GM08714 (cell line): Measurements from ENCODE around the gene LRFN3.

ENCODE experiments used
- H3K4me3 ChIP-seq: fragments of 200-500 bp; sonication (Bioruptor generic); 2 replicates; pipeline ENCODE4 v1.5.1; 2014; ENCODE audit warnings: mild to moderate bottlenecking, low read length, inconsistent platforms
- ZNF274 ChIP-seq: IDR thresholded peaks from 2 replicates; pipeline ENCODE4 v1.6.1; 2012; ENCODE audit warnings: mild to moderate bottlenecking, low read depth, low read length

The LRFN3 gene

DNA sequence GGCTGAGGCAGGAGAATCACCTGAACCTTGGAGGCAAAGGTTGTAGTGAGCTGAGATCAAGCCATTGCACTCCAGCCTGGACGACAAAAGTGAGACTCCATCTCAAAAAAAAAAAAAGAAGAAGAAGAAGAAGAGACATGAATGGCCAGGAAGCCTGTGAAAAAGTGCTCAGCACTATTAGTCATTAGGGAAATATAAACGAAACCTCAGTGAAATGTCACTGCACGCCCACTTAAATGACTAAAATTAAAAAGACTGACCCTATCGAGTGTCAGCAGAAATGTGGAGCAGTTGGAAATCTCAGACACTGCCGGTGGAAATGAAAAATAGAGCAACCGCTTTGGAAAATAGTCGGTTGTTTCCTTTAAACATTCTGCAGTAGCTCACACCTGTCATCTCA lies 22.6 kb upstream of the LRFN3 start:
- H3K4me3 ChIP-seq, result no peak overlapping the region
- TF ChIP-seq ZNF274, result no peak

DNA sequence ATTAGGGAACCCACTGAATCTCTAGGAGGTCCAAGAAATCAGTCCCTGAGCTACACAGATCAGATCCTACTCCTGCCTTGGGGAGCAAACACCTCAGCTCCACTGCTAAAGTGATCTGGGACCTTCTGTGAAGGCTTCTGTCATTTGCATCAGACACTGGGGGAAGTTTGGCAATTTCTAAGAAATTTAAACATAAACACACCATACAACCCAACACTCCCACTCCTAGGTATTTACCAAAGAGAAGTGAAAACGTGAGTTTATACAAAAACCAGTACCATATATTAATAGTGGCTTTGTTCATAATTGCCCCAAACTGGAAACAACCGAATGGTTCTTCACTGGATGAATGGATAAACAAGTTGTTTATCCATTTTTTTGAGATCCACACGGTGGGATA lies 20.7 kb upstream of the LRFN3 start:
- H3K4me3 ChIP-seq, result no peak overlapping the region
- TF ChIP-seq ZNF274, result no peak

DNA sequence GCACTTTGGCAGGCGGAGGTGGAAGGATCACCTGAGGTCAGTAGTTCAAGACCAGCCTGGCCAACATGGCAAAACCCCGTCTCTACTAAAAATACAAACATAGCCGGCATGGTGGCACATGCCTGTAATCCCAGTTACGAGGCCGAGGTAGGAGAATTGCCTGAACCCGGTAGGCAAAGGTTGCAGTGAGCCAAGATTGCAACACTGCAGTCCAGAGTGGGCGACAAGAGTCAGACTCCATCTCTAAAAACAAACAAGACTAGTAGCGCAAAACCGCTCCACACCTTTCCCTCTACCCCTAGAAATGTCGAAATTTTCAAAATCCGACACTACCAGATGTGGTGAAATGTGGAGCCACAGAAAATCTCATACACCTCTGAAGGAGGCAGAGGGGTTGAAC lies 16.9 kb upstream of the LRFN3 start:
- no peak overlapping the region for H3K4me3 ChIP-seq
- no peak for TF ChIP-seq ZNF274

DNA sequence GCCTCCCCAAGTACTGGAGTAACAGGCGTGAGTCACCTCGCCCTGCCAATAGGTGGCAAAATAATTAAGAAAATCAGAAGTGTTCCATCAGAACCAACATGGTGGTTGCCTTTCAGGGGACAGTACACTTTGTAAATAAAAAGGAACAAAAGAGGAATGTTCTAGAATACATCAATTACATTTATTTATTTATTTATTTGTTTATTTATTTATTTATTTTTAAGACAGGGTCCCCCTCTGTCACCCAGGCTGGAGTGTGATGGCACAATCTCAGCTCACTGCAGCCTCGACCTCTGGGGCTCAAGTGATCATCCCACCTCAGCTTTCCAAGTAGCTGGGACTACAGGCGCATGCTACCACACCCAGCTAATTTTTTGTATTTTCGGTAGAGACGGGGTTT lies 15.2 kb upstream of the LRFN3 start:
- TF ChIP-seq ZNF274, result no peak
- no peak overlapping the region for H3K4me3 ChIP-seq

DNA sequence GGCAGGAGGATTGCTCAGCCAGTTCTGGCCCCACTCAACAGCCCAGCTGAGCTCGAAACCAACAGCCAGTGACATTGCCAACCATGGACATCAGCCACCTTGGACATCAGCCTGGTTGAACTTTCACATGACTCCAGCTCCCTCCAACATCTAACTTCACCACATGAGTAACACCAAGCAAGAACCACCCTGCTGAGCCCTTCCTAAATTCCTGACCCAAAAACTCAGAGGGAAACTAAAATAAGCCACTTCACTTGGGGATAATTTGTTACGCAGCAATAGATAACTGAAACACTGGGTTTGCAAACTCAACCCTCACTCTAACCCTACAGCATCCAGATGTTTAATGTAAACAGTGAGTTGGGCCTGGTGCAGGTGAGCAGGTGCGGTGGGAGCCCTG lies 10.7 kb upstream of the LRFN3 start:
- no peak overlapping the region for H3K4me3 ChIP-seq
- no peak for TF ChIP-seq ZNF274

DNA sequence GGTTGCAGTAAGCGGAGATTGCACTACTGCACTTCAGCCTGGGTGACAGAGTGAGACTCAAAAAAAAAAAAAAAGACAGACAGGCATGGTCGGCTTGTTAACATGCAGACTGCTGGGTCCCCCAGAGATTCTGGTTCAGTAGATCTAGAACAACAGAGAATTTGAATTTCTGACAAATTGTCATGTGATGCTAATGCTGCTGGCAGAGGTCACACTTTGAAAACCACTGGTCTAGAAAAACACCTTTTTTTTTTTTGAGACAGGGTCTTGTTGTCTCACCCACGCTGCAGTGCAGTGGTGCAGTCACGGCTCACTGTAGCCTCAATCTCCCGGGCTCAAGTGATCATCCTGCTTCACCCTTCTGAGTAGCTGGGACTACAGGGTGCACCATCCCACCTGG lies 7.7 kb upstream of the LRFN3 start:
- H3K4me3 ChIP-seq, result no peak overlapping the region
- no peak for TF ChIP-seq ZNF274

DNA sequence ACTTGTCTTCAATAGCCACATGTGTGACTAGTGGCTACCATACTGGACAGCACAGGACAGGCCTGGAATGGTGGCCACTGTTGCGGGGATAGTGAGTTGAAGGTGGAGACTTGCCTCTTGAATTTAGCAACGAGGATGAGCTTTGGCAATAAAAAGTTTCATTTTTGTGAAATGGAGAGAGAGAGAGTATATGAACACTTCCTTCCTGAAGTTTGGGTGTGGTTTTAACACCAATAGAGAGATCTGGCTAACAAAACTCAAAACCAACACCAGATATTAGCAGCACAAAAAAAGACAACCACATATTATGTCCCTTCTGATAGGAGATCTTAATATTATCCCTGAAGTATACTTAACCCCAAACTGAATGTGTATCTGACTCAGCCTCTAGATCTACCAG lies 6.3 kb upstream of the LRFN3 start:
- no peak for TF ChIP-seq ZNF274
- no peak overlapping the region for H3K4me3 ChIP-seq

DNA sequence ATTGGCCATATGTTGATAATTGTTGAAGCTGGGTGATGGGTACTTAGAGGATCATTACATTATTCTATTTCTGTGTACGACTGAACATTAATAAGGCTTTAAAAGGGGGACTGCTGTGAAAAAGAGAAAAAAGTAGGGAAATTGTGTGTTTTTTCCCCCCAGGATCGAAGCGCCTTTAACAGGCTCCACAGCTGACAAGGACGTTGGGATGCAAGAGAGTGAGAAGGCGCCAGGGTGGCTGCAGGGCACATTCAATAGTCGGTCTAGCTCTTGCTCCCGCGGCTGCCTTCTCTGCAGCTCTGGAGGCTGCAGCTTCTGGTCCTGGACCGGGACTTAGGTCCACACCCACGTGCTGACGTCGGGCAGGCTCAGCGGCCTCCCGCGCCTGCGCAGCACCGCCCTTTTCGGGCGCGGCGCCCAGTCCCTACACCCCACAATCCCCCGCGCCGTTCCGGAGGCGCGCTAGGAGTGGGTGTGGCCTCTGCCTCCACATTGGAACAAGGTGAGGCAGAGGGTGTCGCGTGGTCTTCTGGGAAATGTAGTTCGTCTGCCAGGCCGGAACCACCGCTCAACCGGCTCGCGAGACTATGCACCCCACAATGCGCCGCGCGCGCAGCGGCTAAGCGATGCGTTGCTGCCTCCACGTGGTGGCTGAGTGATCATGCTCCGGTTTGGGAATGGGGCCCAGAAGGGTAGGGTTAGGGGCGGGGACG lies 4.9 kb upstream of the LRFN3 start:
- TF ChIP-seq ZNF274, result no peak
- peak overlapping the region; percentile 67 for H3K4me3 ChIP-seq

DNA sequence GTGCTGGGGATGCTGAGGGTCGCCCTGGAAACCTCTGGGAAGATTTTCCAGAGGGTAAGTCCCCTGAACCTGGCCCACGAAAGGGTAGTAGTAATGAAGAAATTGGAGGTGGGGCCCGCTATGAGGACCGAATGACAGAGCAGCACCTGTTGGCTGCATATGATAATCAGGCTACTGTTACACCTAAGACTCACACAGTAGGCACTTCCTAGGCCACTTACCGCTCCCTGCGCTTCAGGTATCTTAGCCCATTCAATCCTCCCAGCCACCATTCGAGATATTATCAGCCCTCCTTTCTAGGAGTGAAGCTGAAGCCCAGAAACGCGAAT lies 4.3 kb upstream of the LRFN3 start:
- H3K4me3 ChIP-seq, result no peak overlapping the region
- TF ChIP-seq ZNF274, result no peak

DNA sequence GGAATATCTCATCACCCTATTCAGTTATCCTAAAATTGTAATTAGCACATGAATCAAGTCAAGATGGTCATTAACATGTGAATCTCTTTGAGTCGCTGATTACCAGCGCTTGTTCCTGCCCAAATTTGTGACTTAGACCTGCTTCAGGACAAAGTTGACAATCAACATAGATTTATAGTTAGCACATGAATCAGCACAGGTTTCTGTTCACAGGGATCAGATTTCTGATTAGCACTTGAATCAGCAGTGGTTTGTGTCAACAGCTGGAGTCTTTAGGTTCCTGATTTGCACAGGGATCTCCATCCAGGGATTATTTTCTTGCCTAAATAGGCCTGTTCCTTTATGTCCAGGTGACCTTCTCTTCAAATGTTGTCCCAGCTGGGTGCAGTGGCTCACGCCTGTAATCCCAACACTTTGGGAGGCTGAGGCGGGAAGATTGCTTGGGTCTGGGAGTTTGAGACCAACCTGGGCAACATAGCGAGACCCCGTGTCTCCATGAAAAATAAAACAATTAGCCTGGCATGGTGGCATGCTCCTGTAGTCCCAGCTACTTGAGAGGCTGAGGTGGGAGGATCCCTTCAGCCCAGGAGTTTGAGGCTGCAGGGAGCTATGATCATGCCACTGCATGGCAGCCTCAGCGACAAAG lies 3.8 kb upstream of the LRFN3 start:
- H3K4me3 ChIP-seq, result no peak overlapping the region
- no peak for TF ChIP-seq ZNF274

DNA sequence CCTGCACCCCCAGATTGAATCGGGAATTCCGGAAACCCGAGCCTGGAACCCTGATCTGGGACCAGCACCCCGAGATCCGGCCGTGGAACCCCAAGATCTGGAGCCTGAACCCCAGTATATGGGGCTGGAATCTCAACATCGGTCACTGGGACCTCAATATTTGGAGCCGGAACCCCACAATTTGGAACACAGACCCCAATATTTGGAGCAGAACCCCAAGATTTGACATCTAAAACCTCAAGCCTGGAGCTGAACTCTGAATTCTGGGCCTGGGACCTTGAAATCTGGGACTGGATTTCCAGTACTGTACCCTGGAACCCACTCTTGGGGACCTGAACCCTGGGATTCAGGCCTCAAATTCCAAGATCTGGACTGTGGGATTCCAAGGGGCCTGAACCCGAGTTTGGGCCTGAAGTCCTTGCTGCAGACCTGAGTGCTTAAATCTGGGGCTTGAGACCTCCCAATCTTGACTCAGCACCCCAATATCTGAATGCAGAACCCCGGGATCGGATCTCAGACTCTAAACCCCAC lies 629 bp downstream of the LRFN3 start:
- no peak for TF ChIP-seq ZNF274
- H3K4me3 ChIP-seq, result peak overlapping the region; percentile 53

DNA sequence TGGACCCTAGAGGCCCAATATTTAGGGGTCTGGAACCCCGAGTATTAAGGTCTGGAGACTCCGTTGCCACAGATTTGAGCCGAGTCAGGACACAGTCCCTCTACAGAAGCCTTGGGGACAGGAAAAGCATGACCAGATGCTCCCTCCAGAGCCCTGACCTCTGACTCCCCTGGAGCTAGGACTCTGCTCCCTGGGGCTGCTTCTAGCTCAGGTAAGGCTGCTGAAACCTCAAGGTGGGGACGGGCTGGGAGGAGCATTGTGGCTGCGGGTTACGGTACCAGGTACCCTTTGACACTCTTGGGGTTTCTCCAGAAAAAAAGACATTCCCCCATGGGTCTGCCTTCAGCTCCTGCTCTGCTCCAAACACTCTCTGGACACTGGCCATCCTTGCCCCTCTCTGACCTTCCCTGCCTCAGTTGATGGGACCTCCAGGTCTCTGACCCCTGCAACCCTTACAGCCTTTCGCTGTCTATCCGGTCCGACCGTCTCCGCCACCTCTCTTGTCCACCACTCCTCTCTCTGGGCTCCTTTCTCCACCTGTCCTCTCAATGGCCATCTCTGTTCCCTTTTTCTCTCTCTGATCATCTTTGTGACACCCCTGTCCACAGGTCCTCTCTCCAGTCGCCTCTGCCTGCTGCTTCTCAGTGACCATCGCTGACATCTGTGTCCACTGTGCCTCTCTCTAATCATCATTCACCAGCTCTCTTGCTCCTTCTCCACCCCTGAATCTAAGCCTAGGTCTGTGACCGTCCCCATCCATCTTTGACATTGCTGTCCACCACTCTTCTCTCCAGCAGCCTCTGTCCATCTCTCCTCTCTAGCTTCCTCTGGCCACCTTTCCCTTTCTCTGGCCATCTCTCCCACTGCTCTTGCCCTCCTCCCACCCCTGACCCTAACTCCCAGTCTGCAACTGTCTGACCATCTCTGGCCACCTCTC lies 1.4 kb downstream of the LRFN3 start:
- no peak overlapping the region for H3K4me3 ChIP-seq
- TF ChIP-seq ZNF274, result no peak

DNA sequence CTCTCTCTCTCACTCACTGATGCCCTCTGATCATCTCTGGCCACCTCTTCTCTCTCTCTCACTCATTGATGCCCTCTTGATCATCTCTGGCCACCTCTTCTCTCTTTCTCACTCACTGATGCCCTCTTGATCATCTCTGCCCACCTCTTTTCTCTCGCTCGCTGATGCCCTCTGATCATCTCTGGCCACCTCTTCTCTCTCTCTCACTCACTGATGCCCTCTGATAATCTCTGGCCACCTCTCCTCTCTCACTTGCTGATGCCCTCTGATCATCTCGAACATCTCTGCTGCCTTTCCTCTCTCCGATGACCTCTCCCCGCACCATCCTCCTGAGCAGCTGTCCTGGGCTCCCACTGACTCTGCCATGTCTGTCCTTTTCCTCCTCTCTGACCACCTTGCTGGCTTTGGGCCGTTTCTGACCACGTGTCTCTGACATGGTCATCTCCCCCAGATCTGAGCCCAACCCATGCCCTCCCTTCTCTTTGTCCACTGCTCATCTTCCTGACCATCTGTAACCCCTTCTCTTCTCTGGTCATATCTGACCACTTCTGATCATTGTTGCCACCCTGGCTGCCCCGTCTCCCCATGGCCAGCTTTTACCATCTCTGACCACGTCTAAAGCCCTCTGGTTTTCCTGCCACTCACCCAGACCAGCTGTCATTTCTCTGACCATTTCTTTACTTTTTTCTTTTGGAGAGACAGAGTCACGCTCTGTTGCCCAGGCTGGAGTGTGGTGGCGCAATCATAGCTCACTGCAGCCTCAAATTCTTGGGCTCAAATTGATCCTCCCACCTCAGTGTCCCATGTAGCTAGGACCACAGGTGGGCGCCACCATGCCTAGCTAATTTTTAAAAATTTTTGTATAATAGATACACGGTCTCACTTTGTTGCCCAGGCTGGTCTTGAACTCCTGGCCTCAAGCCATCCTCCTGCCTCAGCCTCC lies 2.4 kb downstream of the LRFN3 start:
- no peak overlapping the region for H3K4me3 ChIP-seq
- TF ChIP-seq ZNF274, result no peak
